Skin of body (tissue), 2 donors: ENCODE results near the gene PLA2G2C. TPM values are rescaled to one million over a fixed set of nuclear protein-coding genes. Genes with fewer than 3 reads are reported as not detected.
"Not testable (repeated sequence)": the region's sequence is repeated elsewhere in the genome, so short reads cannot be mapped to it uniquely, and the experiment has no call there.

Experiments
- DNase-seq: peaks from one replicate; lab custom pipeline; 2025; lab: John Stamatoyannopoulos, UW
- total RNA-seq: library from RNA; depleted of rRNA; stranded (reverse); fragments of >200 nt; gene quantifications from one replicate; pipeline ENCODE4 v1.2.3, GENCODE V29; 2014

PLA2G2C gene
- total RNA-seq, 1 donor from 2014 or later: not detected

GRCh38 chr1:20138346-20138745 is 48.0 kb downstream of the PLA2G2C start:
- DNase-seq: no peak

GRCh38 chr1:20137604-20138003 is 48.7 kb downstream of the PLA2G2C start:
- no peak for DNase-seq

GRCh38 chr1:20137055-20137454 is 49.3 kb downstream of the PLA2G2C start:
- DNase-seq: no peak

DNA sequence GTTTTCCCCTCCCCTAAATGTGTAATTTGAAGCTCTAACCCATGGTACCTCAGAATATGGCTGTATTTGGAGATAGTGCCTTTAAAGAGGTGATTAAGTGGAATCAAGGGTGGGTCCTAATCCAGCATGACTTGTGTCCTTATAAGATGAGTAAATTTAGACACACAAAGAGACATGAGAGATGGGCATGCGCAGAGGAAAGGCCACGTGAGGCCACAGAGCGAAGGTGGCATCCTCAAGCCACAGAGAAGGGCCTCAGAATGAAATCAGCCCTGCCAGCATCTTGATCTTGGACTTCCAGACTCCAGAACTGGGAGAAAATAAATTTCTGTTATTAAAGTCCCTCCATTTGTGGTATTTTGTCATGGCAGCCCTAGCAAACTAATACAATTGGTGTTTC is 50.1 kb downstream of the PLA2G2C start:
- no peak for DNase-seq

DNA sequence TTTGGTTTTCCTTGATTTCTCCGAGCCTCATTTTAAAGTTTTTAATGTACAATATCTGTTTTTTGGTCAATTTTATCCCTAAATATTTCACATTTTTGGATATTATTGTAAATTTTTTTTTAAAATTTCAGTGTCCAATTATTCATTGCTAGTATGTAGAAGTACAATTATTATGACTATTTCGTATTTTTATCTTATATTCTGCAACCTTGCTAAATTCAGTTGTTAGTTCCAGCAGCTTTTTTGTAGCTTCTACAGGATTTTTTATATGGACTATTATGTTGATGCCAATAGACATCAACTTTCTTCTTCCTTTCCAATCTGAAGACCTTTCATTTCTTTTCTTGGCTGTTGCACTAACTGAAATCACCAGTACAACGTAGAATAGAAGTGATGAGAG is 51.3 kb downstream of the PLA2G2C start:
- DNase-seq: no peak

GRCh38 chr1:20130518-20130917 is 55.8 kb downstream of the PLA2G2C start:
- DNase-seq: not testable (repeated sequence)

- DNase-seq: no peak
These were observed 59.4 kb downstream of the PLA2G2C start for GRCh38 chr1:20126806-20127440.

DNA sequence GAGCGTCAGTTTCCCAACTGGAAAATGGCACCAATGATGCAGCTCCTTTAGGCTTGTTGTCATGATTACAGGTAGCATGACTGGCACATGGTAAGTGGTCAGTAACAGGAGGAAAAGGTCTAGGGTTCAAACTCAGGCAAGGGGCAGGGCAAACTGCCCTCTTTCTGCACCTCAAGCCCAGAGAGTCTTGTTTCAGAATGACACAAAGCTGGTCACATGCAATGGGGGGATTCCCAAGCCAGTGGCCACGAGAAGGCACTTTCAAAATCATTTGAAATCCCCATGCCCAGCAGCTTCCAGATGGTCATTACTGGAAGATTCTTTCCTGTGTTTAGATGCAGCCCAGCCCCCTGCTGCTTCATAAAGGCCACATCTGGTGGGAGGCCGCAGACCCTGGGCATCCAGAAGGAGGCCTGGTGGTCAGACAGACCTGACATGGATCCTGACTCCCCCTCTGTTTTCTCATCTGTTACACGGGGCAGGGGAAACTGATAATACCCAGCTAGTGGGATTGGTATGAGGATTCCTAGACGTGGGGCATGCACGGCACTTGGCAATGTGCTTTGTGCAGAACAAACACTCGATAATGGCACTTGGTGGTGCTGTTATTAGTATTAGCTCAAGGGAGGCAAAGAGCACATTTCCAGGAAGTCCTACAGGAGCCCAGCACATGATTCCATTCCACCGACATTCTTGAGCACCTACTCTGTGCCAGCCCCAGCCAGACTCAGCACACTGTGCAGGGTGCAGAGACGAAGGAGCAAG is 60.1 kb downstream of the PLA2G2C start:
- no peak for DNase-seq

DNA sequence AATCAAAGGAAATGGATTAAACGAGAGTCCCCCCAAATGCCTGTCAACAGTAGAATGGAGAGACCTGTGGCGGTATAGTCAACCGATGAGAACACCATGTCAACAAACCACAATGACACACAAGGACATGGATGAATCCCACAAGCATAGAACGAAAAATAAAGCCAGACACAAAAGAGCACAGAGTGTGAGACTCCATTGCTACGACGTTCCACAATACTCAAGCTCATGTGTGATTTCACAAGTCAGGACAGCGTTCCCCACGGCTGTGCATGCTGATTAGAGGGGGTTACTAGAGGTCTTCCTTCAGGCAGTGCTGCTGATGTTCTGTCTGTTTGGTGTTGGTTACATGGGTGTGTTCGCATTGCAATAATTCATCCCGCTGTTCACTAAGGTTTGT is 61.2 kb downstream of the PLA2G2C start:
- DNase-seq: peak; percentile 20

DNA sequence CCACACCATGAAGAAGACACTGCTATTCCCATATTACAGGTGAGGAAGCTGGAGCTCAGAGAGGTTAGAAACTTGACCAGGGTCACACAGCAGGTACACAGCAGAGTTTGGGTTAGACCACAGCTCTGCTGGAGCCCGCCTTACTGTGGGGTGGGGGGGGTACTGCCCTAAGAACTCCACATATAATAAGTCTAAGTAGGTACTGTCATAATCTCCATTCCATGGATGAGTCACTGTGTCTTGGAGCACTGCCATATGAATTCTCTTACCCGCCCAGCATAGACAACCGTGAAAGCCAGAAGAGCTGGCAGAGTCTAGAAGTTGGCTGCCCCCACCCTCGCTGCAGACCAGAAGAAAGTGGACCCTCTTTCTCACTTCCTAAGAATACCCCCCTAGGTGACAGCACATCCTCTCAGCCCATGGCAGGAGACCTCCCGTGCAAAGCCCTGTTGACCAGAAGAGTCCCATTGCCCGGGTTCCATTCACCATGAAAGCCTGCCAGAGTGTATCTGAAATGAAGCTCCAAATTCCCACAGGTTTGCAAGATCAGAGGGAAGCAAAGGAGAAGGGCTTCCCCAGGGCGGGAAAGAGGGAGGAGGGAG is 61.8 kb downstream of the PLA2G2C start:
- DNase-seq: peak; percentile 8

DNA sequence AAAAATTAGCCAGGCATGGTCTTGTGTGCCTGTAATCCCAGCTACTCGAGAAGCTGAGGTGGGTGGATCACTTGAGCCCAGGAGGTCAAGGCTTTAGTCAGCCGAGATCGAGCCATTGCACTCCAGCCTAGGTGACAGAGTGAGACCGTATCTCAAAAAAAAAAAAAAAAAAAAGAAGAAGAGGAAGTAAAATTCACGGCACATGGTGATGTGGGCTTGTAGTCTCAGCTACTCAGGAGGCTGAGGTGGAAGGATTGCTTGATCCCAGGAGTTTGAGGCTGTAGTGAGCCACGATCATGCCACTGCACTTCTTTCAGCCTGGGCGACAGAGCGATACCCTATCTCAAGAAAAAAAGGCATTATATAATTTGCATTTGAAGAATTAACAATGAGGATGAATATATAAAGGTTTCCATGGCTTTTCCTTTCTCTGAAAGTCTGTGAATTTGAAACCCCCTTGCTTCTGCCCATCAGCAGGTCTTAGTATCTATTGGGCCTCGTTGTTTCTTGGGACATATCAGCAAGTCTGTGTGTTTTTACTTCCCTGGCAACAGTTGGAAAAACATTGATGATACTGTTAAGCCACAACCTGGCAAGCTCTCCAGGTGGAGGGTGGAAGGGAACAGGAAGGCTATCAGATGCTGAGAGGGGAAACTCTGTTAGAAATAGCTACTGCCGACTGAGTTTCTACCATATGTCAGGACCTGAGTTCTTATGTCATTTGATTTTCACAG is 62.4 kb downstream of the PLA2G2C start:
- no peak for DNase-seq

DNA sequence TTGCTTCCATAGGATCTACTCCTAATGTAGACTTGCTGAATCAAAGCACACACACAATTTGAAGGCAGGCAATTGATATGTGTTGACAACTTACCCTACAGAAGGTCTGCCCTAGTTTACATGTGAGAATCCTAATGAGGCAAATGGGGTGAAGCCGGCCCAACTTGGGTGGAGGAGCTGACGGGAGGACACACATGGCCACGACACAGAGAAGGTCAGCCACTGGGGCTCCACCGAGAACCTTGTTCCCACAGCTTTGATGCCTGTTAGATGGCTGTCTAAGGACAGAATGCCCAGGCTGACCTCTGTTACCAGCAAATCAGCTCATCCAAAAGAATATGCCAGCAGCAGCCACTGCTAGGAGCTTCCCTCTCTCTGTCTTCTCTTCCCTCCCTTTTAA is 65.5 kb downstream of the PLA2G2C start:
- no peak for DNase-seq

DNA sequence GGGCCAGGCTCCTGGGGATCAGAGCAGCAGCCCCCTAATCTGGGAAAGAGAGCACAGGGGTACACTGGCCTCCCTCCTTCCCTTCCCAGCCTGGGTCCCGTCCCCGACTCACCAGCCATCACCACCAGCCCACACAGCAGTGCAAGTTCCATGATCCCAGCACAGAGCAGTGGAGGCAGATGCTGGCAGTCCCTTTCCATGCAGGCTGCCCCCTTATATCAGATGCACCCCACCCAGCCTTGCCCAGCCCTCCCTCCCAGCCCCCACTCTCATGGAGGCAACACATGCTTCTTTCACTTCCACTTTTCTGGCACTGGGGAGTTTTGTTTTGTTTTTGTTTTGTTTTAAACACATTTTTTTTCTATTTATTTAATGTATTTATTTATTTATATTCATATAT is 67.0 kb downstream of the PLA2G2C start, which contains the start of gene PLA2G2D:
TSS of gene PLA2G2D (minus strand) at position 190 of the 400 bp plus-strand sequence. CDS start at position 152, 38 bp downstream.
- no peak for DNase-seq

DNA sequence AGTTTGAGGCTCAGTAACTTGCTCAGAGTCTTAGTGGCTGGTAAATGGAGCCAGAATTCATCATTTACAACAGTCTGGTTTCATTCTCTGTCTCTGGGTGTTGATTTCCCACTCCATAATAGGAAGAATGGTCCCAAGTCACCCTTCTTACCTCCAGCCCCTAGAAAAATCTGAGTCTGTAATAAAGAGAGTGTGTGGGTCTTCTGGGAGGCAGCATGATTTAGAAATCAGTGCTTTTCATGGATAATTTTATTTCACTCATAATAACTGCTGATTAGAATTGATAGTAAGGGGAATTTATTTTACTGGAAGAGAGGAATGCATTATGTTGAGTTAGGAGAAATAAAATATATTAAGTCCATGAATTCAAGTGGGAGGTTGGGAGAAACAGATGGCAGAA is 69.1 kb downstream of the PLA2G2C start:
- no peak for DNase-seq

DNA sequence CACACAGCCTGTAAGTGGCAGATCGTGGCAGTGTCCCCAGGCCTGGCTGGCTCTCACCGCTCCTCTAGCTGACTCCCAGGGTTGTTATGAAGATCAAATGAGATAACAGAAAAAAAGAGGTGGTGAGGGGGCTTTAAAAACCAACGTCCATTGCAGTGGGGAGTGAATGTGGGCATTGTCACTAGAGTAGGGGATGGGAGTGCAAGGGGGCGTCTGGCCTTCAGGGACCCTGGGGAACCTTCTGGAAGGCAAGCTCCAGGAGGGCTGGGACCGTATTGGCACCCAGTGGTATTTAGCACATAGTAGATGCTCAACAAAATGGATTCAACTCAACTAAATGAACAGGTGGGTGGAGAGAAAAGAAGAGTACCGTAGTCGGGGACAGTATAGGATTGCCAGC is 70.4 kb downstream of the PLA2G2C start:
- no peak for DNase-seq

DNA sequence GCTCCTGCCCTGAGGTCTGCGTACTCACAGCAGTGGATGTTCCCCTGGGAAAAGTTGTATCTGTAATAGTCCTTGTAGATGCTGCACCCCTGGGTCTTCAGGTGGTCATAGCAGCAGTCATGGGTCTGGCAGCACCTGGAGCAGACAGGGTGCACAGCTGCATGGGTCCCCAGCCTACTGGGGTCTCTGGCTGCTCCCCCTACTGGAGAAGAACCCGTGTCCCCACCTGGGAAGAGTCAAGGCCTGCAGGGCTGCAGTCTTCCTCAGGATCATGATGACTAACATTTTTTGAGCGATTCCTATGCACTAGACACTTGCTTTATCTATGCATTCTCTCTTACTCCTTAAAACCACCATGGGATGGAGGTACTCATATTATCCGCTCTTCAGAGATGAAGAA is 70.8 kb downstream of the PLA2G2C start:
- DNase-seq: no peak

GRCh38 chr1:20114021-20114648 is 72.2 kb downstream of the PLA2G2C start:
- DNase-seq: no peak
